Activated T-cell treated with anti-CD3 and anti-CD28 coated beads, Interleukin-2, amount 50 U/mL, for 48 hours (primary cell): ENCODE results near the gene DNMT3A.
A peak's percentile ranks its signal among the peaks of the same experiment; 100 is the strongest.

Source experiments
- DNase-seq, 2 experiments: peaks; one replicate each; pipeline ENCODE4 v3.0.0-alpha.2; 2020

Gene DNMT3A

GRCh38 chr2:25342372-25343186, 854 bp upstream of the DNMT3A start:
- peak; percentile 85 to 90 for DNase-seq

DNA sequence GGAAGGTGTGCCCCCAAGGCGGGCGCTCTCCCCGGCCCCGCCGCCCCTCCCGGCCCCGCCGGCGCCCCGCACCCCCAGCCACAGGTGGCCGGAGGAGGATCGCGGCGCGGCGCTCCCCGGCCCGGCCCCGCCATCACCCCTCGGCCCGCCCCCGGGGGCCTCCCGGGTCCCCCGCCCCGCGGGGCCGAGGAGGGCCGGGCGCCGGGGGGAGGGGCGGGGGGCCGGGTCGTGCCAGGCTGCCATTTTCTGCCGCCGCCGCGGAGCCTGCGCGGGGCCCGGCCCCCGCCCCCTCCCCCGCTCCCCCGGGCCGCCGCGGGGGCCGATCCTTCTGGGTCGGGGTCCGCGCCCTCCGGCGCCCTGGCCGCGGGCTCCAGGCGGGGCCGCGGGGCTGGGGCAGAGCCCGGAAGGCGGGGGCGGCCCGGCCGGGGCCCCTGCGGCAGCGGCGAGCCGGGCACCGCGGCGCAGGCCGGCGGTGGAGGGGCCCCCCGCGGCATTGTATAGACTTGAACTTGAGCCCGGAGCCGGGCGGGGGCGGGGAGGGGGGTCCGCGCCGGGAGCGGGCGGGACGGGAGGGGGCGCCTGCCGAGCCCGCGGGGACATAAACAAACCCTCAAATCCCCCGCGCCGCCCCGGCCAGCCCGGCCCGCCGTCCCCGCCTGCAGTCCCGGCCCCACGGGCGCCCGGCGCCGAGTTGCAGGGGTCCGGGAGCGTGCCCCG, 556 bp downstream of the DNMT3A start:
- DNase-seq, result peak in 1 of 2 experiments; percentile 52

DNA sequence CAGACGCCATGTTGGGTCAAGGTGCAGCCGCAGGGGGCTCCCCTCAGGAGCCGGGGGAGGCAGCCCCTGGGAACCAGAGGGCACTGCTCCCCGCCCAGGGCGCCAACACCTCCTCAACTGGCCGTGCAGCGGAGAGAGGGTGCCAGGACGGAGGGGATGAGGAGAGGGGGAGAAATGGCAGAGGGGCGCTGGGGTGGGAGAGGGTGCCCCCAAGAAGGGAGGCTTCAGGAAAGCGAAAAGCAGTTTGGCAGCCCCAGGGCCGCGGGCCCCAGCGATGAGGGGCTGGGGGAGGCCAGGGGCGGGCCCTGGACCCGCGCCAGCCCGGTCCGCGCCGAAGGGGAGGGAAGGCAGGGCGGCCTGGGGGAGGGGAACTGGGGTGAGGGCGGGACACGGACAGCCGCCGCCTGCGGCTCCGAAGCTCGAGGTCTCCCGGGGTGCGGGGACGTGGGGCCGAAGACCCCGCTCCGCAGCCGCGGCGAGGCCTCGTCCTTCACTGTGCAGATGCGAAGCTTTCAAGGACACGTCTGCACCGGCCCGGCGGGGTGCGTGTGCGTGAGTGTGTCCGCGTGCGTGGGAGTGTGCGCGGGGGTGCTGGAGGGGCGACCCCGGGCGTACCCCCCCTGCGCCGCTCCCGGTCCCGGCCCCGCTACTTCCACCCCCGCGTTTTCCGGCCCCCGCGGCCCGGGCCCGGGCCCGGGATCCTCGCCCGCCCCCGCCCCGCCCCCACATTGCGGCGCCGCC, 1.4 kb downstream of the DNMT3A start:
- peak in 1 of 2 experiments; percentile 54 for DNase-seq

- peak in 1 of 2 experiments; percentile 41 for DNase-seq
Measured at GRCh38 chr2:25339791-25340180, 1.9 kb downstream of the DNMT3A start.

DNA sequence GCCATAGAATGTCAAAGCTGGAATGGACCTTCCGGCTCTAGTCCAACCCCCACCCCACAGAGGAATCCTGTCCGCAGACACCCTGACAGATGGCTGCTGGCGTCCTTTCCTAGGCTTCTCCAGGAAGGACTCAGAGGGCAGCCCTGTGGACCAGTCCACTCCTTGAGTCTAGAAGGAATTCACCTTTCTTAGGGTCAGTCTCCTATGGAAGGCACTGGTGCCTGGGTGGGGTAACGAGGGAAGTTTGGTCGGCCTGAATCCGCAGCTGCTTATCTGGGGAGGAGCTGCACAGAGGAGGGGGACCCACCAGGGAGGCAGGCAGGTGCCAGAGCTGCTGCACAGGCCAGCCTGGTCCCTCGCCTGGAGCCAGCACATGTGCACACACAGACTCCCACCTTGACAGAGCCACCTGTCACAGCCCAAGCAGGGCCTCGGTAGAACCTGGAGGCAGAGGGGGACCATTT, 2.5 kb downstream of the DNMT3A start:
- no peak for DNase-seq

GRCh38 chr2:25338401-25338800, 3.3 kb downstream of the DNMT3A start:
- DNase-seq, result no peak

- DNase-seq, result no peak
Measured at GRCh38 chr2:25337891-25338290, 3.8 kb downstream of the DNMT3A start.

- peak in 1 of 2 experiments; percentile 49 for DNase-seq
Measured at GRCh38 chr2:25337276-25337675, 4.4 kb downstream of the DNMT3A start.

DNA sequence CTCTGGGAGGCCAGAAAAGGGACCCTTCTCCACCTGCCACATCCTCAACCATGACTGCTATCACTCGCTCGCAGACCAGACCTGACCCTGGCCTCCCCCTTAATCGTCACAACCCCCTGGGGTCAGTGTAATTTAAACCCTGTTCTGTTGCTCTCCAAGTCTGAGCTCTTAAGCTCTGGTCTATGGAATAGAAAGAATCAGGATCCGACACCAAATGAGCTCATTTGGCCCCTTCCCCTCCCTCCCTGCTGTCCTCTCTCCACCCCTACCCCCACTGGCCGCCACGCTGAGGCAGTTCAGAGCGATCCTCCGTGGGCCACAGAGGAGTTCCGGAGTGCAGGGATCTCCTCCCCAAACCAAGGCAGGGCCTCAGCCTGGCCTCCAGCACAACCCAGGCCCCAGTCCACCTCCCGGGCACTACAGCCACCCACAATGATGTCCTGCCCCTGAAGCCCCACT, 5.3 kb downstream of the DNMT3A start:
- DNase-seq, result no peak

DNA sequence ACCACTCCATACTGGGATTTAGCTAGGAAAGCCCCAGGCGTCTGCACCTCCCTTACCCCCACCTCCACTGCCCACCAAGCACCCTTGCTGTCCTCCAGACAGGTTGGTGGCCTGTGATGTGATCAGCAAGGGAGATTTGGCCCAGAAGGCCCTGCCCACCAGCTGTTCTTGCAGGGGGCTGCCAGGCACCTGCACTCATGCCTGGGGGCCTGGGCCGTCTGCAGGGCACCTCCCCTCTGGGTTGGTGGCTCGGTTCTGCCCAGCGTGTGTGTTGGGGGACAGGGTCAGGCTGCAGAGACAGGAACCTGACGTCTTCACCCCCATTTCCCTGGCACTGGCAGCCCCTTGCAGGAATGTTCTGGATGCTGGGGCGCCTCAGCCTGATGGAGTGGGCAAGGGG, 5.8 kb downstream of the DNMT3A start:
- DNase-seq, result no peak

DNA sequence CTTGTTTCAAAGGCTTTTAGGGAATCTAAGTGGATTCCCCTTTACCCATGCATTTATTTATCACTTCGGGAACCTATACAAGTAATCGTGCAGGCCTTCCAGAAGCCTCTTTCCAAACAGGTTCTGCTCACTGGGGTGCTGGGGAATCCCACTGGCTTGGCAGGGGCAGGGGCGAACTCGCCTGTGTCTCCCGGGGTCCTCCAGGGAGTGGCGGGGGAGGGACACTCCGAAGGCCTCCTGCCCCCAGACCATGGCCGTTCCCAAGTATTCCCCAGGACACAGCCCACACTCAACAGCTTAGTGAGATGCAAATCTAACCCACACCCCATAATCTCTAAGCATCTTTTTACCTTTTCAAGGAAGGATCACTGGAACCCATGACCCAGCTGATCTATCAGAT, 6.5 kb downstream of the DNMT3A start:
- DNase-seq, result no peak

- DNase-seq, result no peak
Measured at GRCh38 chr2:25334482-25334881, 7.2 kb downstream of the DNMT3A start.

GRCh38 chr2:25333981-25334380, 7.7 kb downstream of the DNMT3A start:
- DNase-seq, result no peak

GRCh38 chr2:25332571-25332970, 9.2 kb downstream of the DNMT3A start:
- DNase-seq, result no peak

GRCh38 chr2:25331686-25332365, 9.9 kb downstream of the DNMT3A start:
- DNase-seq, result peak; percentile 69 to 78

DNA sequence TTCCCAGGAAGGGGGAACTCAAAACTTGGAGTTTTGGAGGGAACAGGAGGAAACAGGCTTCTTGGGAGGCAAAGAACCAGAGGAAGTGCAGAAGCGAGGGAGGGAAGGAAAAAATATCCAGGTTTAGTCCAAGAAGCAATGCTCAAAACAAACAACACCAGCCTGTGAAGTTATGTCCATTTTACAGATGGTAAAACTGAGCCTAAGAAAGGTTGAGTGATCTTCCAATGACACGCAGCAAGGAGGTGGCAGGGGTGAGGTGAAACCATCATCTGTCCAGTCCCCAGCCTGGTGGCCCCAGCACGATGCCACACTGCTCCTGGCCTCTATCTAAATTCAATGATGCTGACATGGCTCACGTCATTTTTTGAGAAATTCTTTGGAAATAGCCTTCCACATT, 10.8 kb downstream of the DNMT3A start:
- no peak for DNase-seq

DNA sequence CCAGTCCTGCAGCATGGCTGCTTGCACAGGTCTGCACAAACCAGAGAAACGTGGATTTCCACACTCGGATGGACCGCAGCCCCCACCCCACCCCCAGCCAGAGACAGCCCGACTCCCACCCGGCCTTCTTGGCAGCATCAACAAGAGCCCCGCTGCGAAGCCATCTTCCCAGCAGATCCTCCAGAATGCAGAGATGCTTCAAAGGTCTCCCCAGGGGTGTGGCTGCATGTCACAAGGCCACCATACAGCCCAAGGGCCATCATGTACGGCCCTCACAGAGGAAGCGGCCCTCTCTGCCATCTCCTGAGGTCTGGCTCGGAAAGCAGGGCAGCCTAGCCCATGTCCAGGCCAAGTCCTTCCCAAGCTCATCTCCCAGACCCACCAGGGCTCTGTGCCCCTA, 11.5 kb downstream of the DNMT3A start:
- no peak for DNase-seq

- no peak for DNase-seq
Measured at GRCh38 chr2:25328152-25329085, 13.3 kb downstream of the DNMT3A start.

- no peak for DNase-seq
Measured at GRCh38 chr2:25326326-25327013, 15.3 kb downstream of the DNMT3A start.

- no peak for DNase-seq
Measured at GRCh38 chr2:25324905-25325592, 16.7 kb downstream of the DNMT3A start.
